GM19324 (cell line): ENCODE measurements around the gene C17orf75.

ENCODE experiments used
- ATAC-seq: cut with Tn5 transposase; IDR thresholded peaks from one replicate; pipeline ENCODE4 v1.9.1; 2021; ENCODE audit warnings: mild to moderate bottlenecking, moderate library complexity; ENCODE audit not compliant: unreplicated experiment, low FRiP score

Gene C17orf75

DNA sequence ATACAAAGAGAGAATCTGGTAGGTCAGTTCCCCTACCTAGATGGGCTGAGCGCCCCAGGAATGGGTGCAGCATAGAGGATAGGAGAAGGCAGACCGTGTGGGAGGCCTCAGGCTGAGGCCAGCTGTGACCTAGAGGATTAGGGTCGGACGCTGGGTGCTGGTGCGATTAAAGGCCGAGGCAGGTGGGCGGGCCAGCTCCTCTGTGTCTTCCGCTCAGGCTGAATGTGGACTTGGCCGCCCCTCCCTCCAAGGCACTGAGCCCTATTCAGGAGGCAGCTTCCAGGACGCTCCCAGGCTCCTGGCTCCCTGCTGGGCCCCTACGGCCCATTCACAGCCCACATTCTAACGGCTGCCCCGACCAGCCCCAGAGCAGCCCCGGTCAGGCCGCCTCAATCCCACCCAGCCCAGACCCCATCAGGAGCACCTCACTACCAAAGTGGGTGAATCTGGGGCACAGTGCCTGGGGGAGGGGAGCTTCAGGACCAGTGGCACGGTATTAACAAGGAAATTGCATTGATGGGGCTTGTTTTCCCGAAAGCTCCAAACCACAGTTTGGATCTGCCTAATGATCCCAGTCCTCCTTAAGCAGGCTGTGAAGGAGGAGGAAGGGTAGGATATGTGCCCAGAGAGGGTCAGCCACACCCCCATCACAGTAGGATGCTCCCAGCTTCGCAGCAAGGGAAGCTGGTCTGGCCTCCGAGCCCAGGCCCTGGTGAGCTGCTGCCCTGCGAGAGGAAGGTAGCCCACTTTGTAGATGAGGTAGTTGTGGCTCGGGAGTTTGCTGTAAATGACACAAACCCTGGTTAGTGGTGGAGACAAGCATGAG lies 61.9 kb downstream of the C17orf75 start:
- no peak for ATAC-seq

- no peak for ATAC-seq
Measured at GRCh38 chr17:32278815-32279214, 63.2 kb downstream of the C17orf75 start.
